HEK293 (cell line): ENCODE data around the gene PINLYP.

ENCODE experiments used
- ZNF140 ChIP-seq: fragments of 450-650 bp; formaldehyde crosslinking; IDR thresholded peaks from 2 replicates; pipeline ENCODE4 v1.5.1; 2016; ENCODE audit warnings: missing biosample characterization, missing genetic modification characterization
- ZNF670 ChIP-seq: fragments of 450-650 bp; formaldehyde crosslinking; IDR thresholded peaks from 2 replicates; pipeline ENCODE4 v1.5.1; 2016; ENCODE audit warnings: missing biosample characterization, missing genetic modification characterization, low read depth
- ZSCAN18 ChIP-seq: fragments of 450-650 bp; formaldehyde crosslinking; IDR thresholded peaks from 2 replicates; pipeline ENCODE4 v1.5.1; 2016; ENCODE audit warnings: missing biosample characterization, missing genetic modification characterization

GRCh38 chr19:43595999-43596841, 20.6 kb downstream of the PINLYP start, which contains the start of the genes IRGQ and ZNF576:
- TF ChIP-seq ZSCAN18 (tag by site-specific recombination) (peak; percentile 69; the same call in 1 of the 2 replicates), ZNF670 (tag by site-specific recombination) (no peak), ZNF140 (tag by site-specific recombination) (no peak)
